DMS53 (cell line): Measurements from ENCODE around the gene TYK2.
"Not testable (repeated sequence)": the region's sequence is repeated elsewhere in the genome, so short reads cannot be mapped to it uniquely, and the experiment has no call there.

Experiments
- DNase-seq: peaks from one replicate; lab custom pipeline; 2025; lab: John Stamatoyannopoulos, UW

The TYK2 gene

GRCh38 chr19:10372690-10373089 lies 7.7 kb downstream of the TYK2 start:
- no peak for DNase-seq

DNA sequence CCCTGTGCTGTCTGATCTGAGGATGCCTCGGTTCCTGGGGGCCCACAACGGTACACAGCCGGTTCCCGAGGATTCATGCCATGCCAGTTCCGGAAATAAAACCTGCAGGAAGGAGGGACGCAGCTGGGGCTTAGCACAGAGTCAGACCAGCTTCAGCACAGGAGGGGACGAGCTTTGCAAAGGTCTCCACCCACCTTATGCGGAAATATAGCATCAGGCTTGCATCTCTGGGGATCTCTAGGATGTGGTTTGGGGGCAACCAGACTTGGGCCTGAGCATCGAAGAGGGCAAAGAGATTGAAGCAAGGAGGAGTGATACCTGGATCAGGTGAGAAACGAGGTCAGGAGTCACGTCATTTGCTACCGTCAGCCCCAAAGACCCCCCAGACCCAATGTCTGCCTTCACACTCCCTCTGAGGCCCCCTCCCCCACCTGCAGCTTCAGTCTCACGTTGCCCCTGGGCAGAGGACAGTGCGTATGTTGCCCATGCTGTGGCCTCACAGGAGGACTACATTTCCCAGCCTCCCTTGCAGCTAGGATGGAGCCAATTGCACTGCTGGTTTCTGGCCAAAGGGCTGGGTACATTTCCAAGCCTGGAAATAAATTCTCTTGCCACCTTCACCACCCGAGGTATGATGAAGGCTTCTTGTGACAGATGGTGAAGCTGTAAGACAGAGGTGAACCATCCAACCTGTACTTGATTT lies 12.1 kb downstream of the TYK2 start:
- DNase-seq = no peak

GRCh38 chr19:10366950-10367512 lies 13.3 kb downstream of the TYK2 start:
- DNase-seq = not testable (repeated sequence)

DNA sequence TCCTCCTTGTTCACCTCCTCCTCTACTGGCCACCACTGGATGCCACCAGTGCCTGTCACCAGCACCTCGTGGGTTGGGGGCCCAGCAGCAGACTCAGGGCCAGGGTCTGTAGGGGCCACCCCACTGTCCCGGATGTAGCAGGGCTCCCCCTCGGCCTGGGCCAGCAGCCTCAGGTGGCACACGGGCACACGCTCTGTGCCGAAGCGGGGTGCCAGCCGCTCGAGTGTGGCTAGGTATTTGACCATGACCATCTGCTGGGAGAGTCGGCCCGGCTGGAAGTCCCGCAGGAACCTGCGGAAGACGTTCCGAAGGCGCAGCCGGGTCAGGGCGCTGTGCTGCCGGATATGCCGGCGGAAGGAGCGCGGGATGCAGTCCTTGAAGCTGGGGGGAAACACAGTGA lies 14.9 kb downstream of the TYK2 start:
- no peak for DNase-seq

DNA sequence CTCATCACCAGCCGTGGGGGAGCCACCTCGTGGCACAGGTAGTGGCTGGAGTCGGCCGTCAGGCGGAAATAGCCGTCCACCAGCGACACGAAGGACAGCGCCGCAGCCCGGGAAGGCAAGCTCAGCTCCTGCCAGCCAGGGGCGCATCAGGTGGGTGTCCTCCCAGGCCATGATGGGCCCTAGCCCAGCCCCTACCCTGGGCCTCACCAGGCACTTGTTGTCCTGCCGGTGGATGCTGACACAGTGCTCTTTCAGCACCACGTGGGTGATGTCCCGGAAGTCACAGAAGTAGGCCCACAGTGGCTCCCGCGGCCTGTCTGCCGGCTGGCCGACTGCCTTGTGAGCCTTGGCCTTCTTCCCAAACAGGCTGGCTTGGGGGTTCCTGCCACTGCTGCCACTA lies 15.7 kb downstream of the TYK2 start:
- DNase-seq = no peak

DNA sequence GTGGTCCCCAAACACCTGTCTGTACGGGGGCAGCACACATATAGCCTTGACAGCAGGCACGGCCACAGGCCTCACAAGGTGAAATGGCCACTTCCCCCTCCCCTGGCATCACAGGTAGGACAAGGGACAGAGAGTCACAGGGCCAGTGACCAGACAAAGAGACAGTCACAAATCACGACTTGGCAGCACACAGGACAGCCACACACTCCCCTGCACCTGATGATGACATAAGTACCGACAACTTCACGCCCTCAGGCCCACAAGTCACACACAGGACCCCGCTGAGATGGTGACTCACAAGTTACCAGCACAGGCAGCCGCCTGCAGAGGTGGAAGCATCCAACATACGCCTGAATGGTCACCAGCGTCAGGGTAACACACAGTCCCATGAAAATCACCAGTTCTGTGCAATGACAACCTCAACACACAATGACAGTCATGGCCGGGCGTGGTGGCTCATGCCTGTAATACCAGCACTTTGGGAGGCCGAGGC lies 16.5 kb downstream of the TYK2 start:
- DNase-seq = no peak

DNA sequence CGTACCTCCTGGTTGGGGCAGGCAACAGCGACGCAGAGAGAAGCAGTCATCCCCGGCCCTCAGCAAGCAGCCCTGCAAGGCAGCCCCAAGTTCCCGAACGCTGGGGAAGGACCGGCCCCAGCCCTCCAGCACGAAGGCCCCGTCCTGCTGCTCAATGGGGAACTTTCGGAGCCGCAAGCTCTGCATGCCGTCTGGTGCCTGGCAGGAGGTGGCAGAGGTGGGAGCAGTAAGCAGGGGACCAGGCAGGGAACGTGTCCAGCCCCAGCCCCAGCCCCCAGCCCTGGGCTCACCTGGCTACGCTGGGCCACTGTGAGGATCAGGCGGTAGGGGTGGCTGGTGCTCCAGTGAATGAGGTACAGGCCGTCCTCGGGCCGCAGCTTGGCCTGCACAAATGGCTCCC lies 18.1 kb downstream of the TYK2 start:
- DNase-seq = no peak

DNA sequence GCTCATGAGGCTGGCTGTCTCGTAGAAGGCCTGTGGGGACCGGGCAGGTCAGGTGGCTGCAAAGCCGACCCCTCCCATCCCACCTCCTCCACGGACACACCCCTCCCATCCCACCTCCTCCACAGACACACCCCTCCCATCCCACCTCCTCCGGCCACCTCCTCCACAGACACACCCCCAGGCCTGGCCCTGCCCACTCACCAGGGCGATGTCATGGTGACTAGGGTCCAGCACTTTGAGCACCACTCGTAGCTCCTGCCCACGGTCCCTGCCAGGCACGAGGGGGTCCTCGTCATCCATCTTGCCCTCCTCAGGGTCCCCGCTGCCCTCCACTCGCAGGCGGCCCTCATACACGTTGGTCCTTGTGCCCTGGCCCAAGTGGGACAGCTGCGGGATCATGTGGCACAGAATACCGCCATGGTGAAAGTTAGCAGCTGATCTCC lies 18.8 kb downstream of the TYK2 start:
- no peak for DNase-seq

DNA sequence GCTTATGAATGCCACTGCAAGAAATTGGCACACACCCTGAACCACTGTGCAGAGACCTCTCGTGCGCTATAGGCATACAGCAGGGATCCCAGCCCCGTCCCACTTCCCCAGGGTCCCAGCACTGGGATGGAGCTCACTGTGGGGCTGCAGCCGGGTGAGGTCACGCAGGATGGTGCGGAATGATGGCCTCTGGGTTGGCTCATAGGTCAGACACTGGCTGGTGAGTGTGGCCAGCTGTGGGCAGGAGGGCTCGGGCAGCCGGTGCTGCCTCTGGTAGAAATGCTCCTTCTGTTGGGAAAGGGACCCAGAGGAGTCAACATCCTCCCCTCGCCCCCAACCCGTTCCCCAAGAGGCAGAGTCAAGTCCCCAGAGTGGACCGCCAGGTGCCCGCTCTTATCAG lies 23.9 kb downstream of the TYK2 start:
- DNase-seq = no peak

DNA sequence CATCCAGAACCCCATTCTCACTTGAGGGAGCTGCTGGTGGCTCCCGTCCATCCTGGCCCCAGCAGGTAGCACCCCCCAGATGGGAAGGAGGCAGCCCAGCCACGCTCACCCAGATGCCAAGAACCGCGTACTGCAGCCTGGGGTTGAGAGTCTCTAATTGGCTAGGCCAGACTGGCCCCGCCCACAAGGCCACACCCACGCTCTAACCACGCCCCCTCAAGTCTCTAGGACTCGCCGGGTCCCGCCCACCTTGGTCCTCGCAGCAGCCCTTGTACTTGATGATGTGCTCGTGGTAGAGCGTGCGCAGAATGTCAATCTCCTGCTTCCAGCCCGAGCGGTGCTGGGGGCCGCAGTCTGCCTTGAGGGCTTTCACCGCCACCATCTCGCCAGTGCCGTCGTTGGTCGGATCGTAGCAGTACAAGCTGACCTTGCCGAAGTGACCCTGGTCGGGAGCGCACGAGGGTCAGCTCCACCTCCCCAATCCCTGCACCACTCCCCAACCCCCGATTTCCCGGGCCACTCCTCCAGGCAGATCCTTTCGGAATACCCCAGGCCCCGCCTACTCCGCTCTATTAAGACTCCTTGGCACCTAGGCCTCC lies 26.5 kb downstream of the TYK2 start:
- DNase-seq = peak; percentile 32

GRCh38 chr19:10352764-10353671 lies 27.4 kb downstream of the TYK2 start:
- DNase-seq = no peak

GRCh38 chr19:10346509-10346908 lies 33.9 kb downstream of the TYK2 start:
- no peak for DNase-seq

DNA sequence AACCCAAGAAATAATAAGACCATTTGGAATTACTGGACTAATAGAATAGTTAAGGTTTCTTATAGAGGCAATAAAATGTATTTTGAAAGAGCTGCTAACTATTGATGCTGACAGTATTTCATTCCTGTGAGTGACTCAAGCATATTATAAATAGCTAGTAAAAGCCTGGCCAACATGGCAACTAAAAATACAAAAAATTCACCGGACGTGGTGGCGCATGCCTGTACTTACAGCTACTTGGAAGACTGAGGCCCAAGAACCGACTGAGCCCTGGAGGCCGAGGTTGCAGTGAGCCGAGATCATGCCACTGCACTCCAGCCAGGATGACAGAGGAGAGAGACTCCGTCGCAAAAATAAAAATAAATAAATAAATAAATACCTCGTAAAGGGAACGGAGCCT lies 35.6 kb downstream of the TYK2 start:
- DNase-seq = no peak

DNA sequence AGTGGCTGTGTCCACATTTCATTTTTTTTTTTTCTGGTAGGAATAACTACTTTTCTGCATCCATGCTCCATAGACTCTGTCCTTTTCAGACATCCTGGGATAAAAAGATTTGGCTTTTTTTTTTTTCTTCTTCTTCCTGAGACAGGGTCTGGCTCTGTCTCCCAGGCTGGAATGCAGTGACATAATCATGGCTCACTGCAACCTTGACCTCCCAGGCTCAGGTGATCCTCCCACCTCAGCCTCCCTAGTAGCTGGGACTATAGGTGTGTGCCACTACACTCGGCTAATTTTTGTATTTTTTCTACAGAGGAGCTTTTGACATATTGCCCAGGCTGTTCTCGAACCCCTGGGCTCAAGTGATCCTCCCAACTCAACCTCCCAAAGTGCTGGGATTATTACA lies 36.9 kb downstream of the TYK2 start:
- DNase-seq = no peak

GRCh38 chr19:10339977-10340376 lies 40.4 kb downstream of the TYK2 start:
- no peak for DNase-seq

GRCh38 chr19:10339380-10339960 lies 40.9 kb downstream of the TYK2 start, which contains the start of gene ICAM3:
TSS of gene ICAM3 (minus strand) at chr19:10339624. CDS start at chr19:10339614, 10 bp downstream.
- DNase-seq = no peak

DNA sequence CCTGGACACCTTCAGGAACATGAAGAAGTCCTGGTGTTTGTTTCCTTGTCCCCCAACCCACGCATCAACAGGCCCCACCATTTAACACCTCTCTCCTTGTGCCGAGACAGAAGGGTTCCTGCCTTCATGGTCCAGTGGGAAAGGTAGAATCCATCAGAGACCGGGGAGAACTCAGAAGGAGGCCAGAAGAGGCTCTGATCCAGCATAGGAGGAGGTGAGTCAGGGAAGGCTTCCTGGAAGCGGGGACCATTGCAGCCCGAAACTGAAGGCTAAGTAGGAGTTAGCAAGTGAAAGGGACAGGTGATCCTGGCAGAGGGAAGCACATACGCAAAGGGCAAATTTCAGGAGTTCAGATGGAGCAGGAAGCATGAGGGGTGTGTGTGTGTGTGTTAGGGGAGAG lies 41.4 kb downstream of the TYK2 start:
- DNase-seq = no peak

DNA sequence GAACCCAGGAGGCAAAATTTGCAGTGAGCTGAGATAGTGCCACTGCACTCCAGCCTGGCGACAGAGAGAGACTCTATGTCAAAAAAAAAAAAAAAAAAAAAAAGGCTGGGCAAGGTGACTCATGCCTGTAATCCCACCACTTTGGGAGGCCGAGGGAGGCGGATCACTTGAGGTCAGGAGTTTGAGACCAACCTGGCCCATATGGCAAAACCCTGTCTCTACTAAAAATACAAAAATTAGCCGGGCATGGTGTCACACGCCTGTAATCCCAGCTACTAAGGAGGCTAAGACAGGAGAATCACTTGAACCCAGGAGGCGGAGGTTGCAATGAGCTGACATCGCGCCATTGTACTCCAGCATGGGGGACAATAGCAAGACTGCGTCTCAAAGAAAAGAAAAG lies 43.6 kb downstream of the TYK2 start:
- not testable (repeated sequence) for DNase-seq

DNA sequence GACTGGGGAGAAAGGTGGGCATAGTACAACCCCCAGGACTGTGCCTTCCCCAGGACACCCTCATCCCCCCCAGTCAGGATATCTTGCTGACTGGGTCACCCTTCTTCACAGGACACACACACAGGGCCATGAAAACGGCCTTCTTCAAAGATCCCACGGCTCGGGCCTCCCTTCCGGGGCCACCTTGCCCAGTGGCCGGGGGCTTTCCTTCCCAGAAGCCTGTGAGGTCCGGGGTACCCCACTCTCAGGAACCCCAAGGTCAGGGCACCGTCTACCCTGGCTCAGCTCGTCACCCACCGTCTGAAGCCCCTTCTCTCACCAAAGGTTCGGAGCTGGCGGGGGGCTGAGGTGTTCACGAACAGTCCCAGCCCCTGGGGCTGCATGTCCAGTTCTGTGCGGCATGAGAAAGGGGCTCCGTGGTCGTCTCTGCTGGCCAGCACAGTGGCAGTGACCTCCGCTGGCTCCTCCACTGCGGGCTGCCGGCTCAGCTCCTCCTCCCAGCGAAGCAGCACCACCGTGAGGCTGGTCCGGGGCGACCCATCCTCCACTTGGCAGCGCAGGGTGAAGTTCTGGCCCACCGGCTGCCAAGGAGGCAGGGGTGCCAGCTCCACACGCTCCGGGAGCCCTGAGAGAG lies 44.9 kb downstream of the TYK2 start:
- DNase-seq = no peak

DNA sequence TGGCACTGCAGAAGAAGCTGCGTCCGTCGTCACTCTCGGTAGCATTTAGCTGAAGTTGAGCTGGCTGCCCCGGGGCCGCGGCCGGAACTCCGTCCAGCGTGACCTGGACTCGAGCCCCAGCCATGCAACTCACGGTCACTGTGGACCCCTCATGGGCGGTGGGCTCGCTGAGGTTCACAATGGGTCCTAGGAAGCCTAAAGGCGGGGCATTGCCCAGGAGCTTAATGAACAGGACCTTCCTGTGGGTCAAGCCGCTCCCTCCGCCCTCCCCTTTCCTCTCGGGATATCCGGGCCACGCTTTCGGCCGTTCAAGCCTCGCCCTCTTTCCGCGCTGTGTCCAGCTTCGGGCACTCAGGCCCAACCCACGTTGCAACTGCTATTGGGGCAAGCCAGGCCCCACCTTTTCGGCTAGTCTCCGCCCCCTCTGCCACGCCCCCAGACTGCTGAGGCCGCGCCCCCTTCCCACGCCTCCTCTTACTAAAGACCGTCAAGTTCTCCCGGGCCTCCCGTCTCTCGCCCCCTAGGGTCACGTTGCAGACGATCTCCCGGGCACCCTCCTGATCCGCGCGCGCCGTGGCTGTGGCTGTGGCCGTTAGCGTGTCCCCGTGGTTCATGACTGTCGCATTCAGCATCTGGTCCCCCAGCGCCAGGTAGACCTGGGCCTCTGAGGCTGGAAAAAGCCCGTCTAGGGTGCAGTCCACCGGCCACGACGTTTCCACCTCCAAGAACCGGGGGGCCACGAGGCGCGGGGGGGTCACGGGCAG lies 45.6 kb downstream of the TYK2 start:
- peak; percentile 92 for DNase-seq
